NCI-H1930 (cell line): ENCODE results near the gene ARF5.

Experiments used
- DNase-seq, 2 experiments: peaks; one replicate each; lab custom pipeline; 2025; lab: John Stamatoyannopoulos, UW

Gene ARF5

GRCh38 chr7:127588697-127589482 lies 679 bp downstream of the ARF5 start:
- peak; percentile 55 to 64 for DNase-seq

GRCh38 chr7:127589896-127590295 lies 1.7 kb downstream of the ARF5 start:
- DNase-seq, result no peak

- DNase-seq, result no peak
Observed at GRCh38 chr7:127591189-127591588, 3.0 kb downstream of the ARF5 start.

GRCh38 chr7:127591591-127591990 lies 3.4 kb downstream of the ARF5 start:
- no peak for DNase-seq

- no peak for DNase-seq
Observed at GRCh38 chr7:127592550-127592949, 4.3 kb downstream of the ARF5 start.

GRCh38 chr7:127594490-127594889 lies 6.3 kb downstream of the ARF5 start:
- no peak for DNase-seq

GRCh38 chr7:127595737-127596136 lies 7.5 kb downstream of the ARF5 start:
- DNase-seq, result no peak

- no peak for DNase-seq
Observed at GRCh38 chr7:127598318-127598717, 10.1 kb downstream of the ARF5 start.

- DNase-seq, result no peak
Observed at GRCh38 chr7:127600885-127601284, 12.7 kb downstream of the ARF5 start.

- DNase-seq, result no peak
Observed at GRCh38 chr7:127608446-127608845, 20.2 kb downstream of the ARF5 start.

GRCh38 chr7:127609297-127609696 lies 21.1 kb downstream of the ARF5 start:
- DNase-seq, result no peak

GRCh38 chr7:127612263-127612662 lies 24.1 kb downstream of the ARF5 start:
- no peak for DNase-seq

- DNase-seq, result no peak
Observed at GRCh38 chr7:127616724-127617123, 28.5 kb downstream of the ARF5 start.

- DNase-seq, result no peak
Observed at GRCh38 chr7:127618042-127618441, 29.8 kb downstream of the ARF5 start, which contains the start of gene PAX4. Gene PAX4, minus strand, starts transcription at chr7:127618142. Its CDS starts 2,214 bp downstream, at chr7:127615928.

GRCh38 chr7:127618775-127619174 lies 30.6 kb downstream of the ARF5 start:
- no peak for DNase-seq

GRCh38 chr7:127619681-127620405 lies 31.6 kb downstream of the ARF5 start:
- no peak for DNase-seq

GRCh38 chr7:127620406-127621233 lies 32.4 kb downstream of the ARF5 start:
- DNase-seq, result no peak

GRCh38 chr7:127625331-127625730 lies 37.1 kb downstream of the ARF5 start:
- DNase-seq, result no peak

GRCh38 chr7:127628445-127628844 lies 40.2 kb downstream of the ARF5 start:
- DNase-seq, result no peak

- peak in 1 of 2 experiments; percentile 28 for DNase-seq
Observed at GRCh38 chr7:127629268-127629854, 41.1 kb downstream of the ARF5 start.

- DNase-seq, result no peak
Observed at GRCh38 chr7:127632276-127632910, 44.2 kb downstream of the ARF5 start.
